HEK293T (cell line): ENCODE measurements around the gene ITPA.

Experiments
- CTCF ChIA-PET: fragments of 350-600 bp; formaldehyde crosslinking; extraction: SDS; loops from one replicate; lab custom pipeline; 2021; ENCODE audit warnings: antibody characterized with exemption, inconsistent platforms; lab: Yijun Ruan, JAX
- POLR2A ChIA-PET: fragments of 350-600 bp; formaldehyde crosslinking; extraction: SDS; loops from one replicate; lab custom pipeline; 2020; ENCODE audit warnings: antibody characterized with exemption, inconsistent platforms; lab: Yijun Ruan, JAX
- DNase-seq: peaks from one replicate; pipeline ENCODE4 v3.0.0; 2012; ENCODE audit warnings: mixed read lengths; ENCODE audit errors: extremely low spot score
- ARNT ChIP-seq: fragments of 450-650 bp; IDR thresholded peaks from 2 replicates; pipeline ENCODE4 v1.6.1; 2017; ENCODE audit warnings: mild to moderate bottlenecking
- HDGF ChIP-seq: fragments of 450-650 bp; IDR thresholded peaks from 2 replicates; pipeline ENCODE4 v1.6.1; 2017; ENCODE audit warnings: antibody characterized with exemption, borderline replicate concordance
- NFRKB ChIP-seq: fragments of 450-650 bp; IDR thresholded peaks from 2 replicates; pipeline ENCODE4 v1.6.1; 2016; ENCODE audit warnings: mild to moderate bottlenecking, moderate library complexity
- PKNOX1 ChIP-seq: fragments of 450-650 bp; IDR thresholded peaks from 2 replicates; pipeline ENCODE4 v1.6.1; 2016

The ITPA gene

GRCh38 chr20:3273371-3273770 is 64.1 kb downstream of the ITPA start:
- no peak for TF ChIP-seq PKNOX1
- no peak for TF ChIP-seq HDGF
- no peak for TF ChIP-seq ARNT
- TF ChIP-seq NFRKB: no peak
- POLR2A ChIA-PET: no interaction called here
- DNase-seq: no peak
- CTCF ChIA-PET: no interaction called here
